OCI-M1 (cell line): ENCODE measurements around the gene ABCB8.

Experiments used
- DNase-seq: peaks from one replicate; lab custom pipeline; 2025; lab: John Stamatoyannopoulos, UW

Gene ABCB8

GRCh38 chr7:151074817-151075661 is 46.8 kb downstream of the ABCB8 start:
- no peak for DNase-seq

- DNase-seq = no peak
Measured at GRCh38 chr7:151075662-151075971, 47.4 kb downstream of the ABCB8 start.

DNA sequence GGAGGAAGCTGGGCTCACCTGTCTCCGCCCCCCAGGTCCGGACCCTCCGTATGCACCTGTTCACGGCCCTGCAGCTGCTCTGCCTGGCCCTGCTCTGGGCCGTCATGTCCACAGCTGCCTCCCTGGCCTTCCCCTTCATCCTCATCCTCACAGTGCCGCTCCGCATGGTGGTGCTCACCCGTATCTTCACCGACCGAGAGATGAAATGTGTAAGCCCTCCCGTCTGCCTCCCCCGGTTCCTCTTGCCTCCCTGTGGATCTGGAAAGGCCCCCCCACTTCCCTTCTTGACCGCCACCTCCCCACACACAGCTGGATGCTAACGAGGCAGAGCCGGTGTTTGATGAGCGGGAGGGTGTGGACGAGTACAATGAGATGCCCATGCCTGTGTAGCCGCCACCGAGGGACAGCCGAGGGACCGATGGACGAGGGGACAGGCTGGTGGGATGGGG is 47.8 kb downstream of the ABCB8 start:
- no peak for DNase-seq

- no peak for DNase-seq
Measured at GRCh38 chr7:151076863-151077704, 48.8 kb downstream of the ABCB8 start.

- DNase-seq = no peak
Measured at GRCh38 chr7:151077705-151078232, 49.5 kb downstream of the ABCB8 start.

GRCh38 chr7:151078233-151079040 is 50.2 kb downstream of the ABCB8 start:
- DNase-seq = no peak

DNA sequence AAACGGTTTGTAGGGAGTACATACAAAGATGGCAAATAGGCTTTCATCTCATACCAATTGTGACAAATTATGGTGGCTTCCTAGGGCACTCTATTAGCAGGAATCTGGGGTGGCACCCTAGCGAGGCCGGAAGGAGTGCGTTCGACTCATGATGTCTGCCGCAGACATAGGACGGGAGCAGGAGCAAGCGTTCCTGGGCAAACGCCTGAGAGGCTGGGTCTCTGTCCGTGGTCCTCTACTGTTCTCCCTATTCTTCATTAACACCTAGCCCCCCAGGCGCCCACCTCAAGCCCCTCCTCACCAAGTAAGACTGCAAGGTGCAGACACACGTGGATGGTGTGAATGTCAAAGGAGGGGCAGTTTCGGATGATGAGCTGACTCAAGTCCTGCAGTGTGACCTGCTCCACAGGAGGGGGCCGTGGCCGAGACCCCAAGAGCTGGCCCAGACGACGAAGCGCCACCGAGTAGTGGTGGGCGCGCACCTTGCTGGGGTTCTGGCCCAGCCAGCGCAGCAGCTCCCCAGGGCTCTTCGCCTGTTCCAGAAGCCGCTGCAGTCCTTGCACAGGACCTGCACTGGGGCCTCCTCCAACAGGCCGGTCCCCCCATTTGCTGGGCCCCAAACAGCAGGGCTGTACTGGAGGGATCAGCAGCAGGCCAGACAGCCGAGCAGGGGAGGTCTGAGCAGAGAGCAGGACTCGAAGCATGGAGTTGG is 51.1 kb downstream of the ABCB8 start:
- DNase-seq = no peak

- DNase-seq = peak; percentile 35
Measured at GRCh38 chr7:151080067-151080521, 51.8 kb downstream of the ABCB8 start.

DNA sequence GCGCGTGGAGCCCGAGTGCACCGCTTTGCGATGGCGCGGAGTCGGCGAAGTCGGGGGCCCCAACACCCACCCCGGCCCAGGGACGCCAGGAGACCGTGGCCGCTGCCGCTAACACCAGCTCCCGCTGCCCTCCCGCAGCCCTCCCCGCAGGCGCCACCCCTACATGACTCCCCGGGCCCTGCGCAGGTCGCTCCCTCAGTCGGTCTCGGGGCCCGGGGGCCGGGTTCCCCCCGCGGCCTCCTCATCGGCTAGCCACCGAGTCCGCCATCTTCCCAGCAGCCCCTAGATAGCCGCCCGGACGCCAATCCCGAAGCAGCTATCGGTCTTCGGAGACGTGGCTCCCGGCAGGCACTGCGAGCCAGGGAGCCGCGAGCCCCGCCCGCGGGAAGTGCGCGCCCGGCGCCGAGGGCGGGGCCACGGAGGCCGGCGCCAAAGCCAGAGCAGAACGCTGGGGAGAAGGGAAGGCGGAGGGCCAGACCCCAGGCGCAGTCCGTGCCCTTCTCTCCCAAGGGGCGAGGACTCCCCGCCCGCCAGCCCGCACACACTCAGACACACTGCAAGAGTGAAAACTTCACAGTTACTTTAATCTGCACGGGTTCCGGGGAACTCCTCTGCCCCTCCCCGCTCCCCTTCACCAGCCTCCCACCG is 52.4 kb downstream of the ABCB8 start, which contains the start of gene FASTK:
Gene FASTK, minus strand, starts transcription at position 288 of the 648 bp plus-strand sequence. Its CDS starts 43 bp downstream, at position 245.
- peak; percentile 91 for DNase-seq

DNA sequence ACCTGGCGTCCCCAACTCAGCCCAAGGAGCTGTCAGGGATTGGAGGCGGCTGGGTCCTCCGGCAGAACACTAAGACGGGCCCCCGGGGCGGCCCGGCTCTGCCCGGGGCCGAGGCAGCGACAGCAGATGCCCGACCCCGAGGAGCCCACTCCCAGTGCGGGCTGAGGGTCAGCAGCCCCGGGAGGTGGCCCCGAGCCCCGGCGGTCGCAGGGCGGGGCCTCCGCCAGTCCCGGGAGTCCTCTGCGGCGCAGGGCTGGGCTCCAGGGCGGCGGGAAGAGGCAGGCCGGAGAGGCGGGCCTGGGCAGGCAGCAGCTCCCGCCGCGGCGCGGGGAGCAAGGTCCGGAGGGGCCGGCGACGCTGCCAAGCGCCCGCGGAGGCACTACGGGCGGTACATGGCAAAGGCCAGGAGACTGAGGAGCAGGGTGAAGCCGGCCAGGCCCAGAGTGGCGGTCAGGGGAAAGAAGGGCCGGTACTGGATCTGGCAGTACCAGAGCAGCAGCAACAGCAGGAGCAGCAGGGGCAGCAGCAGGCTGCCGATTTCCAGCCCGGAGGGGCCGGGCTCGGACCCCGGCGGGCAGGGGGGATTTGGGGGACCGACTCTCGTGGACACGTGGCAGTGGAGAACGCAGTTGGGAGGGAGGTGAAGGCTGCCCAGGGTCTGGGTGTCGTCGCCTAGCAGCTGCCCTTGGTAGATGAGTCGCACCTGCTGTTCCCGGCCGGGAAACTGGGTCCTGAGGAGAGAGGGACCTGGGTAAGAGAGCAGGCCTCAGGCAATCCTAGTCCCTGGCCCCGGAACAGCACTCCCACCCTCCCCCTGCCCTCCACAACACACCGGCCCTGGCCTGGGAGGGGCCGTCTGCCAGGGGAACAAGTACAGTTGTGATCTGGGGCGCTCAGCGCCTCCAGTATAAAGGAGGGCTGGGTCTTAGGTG is 53.2 kb downstream of the ABCB8 start:
- DNase-seq = peak; percentile 1

GRCh38 chr7:151082141-151083070 is 54.2 kb downstream of the ABCB8 start:
- DNase-seq = no peak

- peak; percentile 49 for DNase-seq
Measured at GRCh38 chr7:151083071-151083823, 55.0 kb downstream of the ABCB8 start, which contains the start of gene TMUB1. Gene TMUB1, minus strand, starts transcription at chr7:151083493. Its CDS starts 930 bp downstream, at chr7:151082563.

DNA sequence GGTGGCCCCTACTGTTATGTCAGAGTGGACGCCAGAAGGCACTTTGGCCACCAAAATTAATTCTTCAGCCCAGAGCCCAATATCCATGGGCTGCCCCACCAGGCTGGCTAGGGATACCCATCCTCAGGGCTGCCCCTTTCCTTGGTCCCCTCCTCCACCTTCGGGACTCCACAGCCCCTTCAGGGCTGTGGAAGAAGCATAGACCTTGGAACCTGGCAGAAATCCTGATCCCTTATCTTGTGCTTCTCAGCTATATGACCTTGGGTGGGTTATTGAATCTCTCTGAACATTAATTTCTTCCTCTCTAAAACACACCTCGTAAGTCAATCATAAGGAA is 55.5 kb downstream of the ABCB8 start:
- no peak for DNase-seq

- DNase-seq = no peak
Measured at GRCh38 chr7:151085329-151085690, 57.1 kb downstream of the ABCB8 start.

GRCh38 chr7:151085691-151086620 is 57.7 kb downstream of the ABCB8 start, which contains the start of gene AGAP3:
Gene AGAP3, plus strand, starts transcription at chr7:151086475. Its CDS starts 267 bp downstream, at chr7:151086742.
- peak; percentile 74 for DNase-seq

GRCh38 chr7:151086802-151087244 is 58.6 kb downstream of the ABCB8 start:
- DNase-seq = peak; percentile 54
